Epidermal melanocyte (primary cell): Measurements from ENCODE around the gene RTP2.

Experiments used
- DNase-seq: peaks from one replicate; pipeline ENCODE4 v3.0.0; 2011; ENCODE audit warnings: low spot score; ENCODE audit not compliant: insufficient read length

Gene RTP2

GRCh38 chr3:187673012-187673411, 29.3 kb downstream of the RTP2 start:
- no peak for DNase-seq

- no peak for DNase-seq
Measured at GRCh38 chr3:187669675-187670504, 32.5 kb downstream of the RTP2 start, which contains the start of gene SST. TSS of gene SST (minus strand) at chr3:187670394. CDS start at chr3:187670291, 103 bp downstream.

GRCh38 chr3:187667526-187667925, 34.8 kb downstream of the RTP2 start:
- DNase-seq, result no peak

- DNase-seq, result no peak
Measured at GRCh38 chr3:187665764-187666402, 36.5 kb downstream of the RTP2 start.

- no peak for DNase-seq
Measured at GRCh38 chr3:187665010-187665409, 37.3 kb downstream of the RTP2 start.

GRCh38 chr3:187662848-187663409, 39.4 kb downstream of the RTP2 start:
- no peak for DNase-seq

- no peak for DNase-seq
Measured at GRCh38 chr3:187661267-187661666, 41.1 kb downstream of the RTP2 start.

- no peak for DNase-seq
Measured at GRCh38 chr3:187651282-187651681, 51.1 kb downstream of the RTP2 start.
